NCI-H226 (cell line): Measurements from ENCODE around the gene CELSR2.

Source experiments
- DNase-seq: peaks from one replicate; pipeline ENCODE4 v3.0.0-alpha.2; 2015

Gene CELSR2

GRCh38 chr1:109307274-109308021, 58.1 kb downstream of the CELSR2 start:
- no peak for DNase-seq

- DNase-seq: no peak
Observed at GRCh38 chr1:109309347-109309746, 60.0 kb downstream of the CELSR2 start.

GRCh38 chr1:109312246-109312645, 62.9 kb downstream of the CELSR2 start:
- no peak for DNase-seq

GRCh38 chr1:109312978-109313775, 63.8 kb downstream of the CELSR2 start:
- no peak for DNase-seq

GRCh38 chr1:109314795-109315194, 65.5 kb downstream of the CELSR2 start:
- DNase-seq: no peak

GRCh38 chr1:109315288-109315687, 65.9 kb downstream of the CELSR2 start:
- DNase-seq: no peak

- no peak for DNase-seq
Observed at GRCh38 chr1:109316506-109316905, 67.2 kb downstream of the CELSR2 start.

GRCh38 chr1:109319114-109319513, 69.8 kb downstream of the CELSR2 start:
- no peak for DNase-seq

- DNase-seq: no peak
Observed at GRCh38 chr1:109322974-109323373, 73.6 kb downstream of the CELSR2 start.
